ENCODE data around the gene RPN2.

GRCh38 chr20:37231947-37232630, 53.0 kb downstream of the RPN2 start:
- no peak for TF ChIP-seq EZH2 (IDR thresholded peaks at IDR 0.05; ENCODE audit: borderline replicate concordance, low read depth, low read length, severe bottlenecking)
- no peak for TF ChIP-seq POLR2A (IDR thresholded peaks at IDR 0.05; ENCODE audit: low read depth, low read length)
- TF ChIP-seq POLR2AphosphoS5 (IDR thresholded peaks at IDR 0.05; ENCODE audit: insufficient read depth, low read depth, low read length), result no peak
